GM19239 (cell line): ENCODE data around the gene SH3TC1.
A peak's percentile ranks its signal among the peaks of the same experiment; 100 is the strongest.

ENCODE experiments used
- DNase-seq: peaks from one replicate; pipeline ENCODE4 v3.0.0; 2011; ENCODE audit warnings: low spot score; ENCODE audit not compliant: insufficient read length
- FAIRE-seq: peaks from 2 replicates; lab custom pipeline; 2011; peaks lifted over from hg19 to GRCh38; lab: Jason Lieb, UNC

The SH3TC1 gene

DNA sequence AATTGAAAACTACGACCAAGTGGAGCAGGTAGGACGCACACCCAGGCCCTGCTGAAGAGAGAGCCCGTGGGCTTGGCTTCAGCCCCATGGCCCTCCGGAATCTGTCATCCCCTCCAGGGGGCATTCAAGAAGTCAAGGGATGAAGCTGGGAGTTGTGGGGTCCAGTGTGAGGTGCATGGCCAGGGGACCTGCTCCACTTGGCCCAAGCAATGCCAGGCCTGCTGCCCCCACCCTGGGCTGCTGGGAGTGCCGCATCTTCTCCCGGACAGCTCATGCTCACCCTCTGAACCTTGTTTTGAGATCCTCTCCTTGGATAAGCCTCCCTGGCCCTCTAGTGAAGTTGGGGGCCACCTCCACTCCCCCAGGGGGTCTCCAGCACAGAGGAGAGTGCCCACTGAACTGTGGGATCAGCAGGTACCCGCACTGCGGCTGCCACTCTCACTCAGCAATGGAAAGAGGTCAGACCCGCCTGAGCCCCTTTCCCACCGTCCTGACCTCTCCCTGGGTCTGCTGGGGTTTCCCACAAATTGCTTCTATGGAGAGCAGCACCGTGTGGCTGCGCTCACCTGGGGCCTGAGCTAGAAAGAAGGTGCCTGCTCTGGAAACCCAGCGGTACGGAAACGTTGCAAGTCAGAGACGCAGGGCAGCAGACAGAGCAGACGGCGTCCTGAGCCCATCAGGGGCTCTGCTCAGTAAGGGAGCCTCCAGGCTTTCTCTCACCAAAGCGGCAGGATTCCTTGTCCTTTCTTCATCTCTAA is 35.5 kb upstream of the SH3TC1 start:
- DNase-seq (no peak), FAIRE-seq (no peak)

GRCh38 chr4:8164194-8164565 is 34.9 kb upstream of the SH3TC1 start:
- DNase-seq (no peak), FAIRE-seq (no peak)

GRCh38 chr4:8164687-8165086 is 34.4 kb upstream of the SH3TC1 start:
- FAIRE-seq (no peak), DNase-seq (no peak)

- DNase-seq: no peak
- no peak for FAIRE-seq
Observed at GRCh38 chr4:8165374-8165896, 33.7 kb upstream of the SH3TC1 start.

- DNase-seq (no peak), FAIRE-seq (no peak)
Observed at GRCh38 chr4:8167291-8167690, 31.8 kb upstream of the SH3TC1 start.

- no peak for FAIRE-seq
Observed at GRCh38 chr4:8167815-8168214, 31.3 kb upstream of the SH3TC1 start.

DNA sequence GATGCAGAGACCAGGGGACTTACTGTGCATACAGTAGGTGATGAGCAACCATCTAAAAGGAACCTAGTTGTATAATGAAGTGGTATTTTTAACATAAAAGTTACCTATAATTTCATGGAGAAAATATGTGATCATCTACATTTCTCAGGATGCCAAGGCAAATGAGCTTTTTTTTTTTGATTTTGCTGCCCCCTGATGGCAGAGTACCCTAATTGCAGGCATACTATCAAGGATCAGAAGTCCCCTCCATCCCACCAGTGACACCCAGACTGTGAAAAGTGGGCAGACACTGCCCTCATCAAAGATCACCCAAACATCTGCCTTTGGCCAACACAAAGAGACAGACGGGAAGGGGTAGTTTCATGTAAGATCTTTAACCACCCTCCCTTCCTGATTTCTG is 30.9 kb upstream of the SH3TC1 start:
- FAIRE-seq (no peak), DNase-seq (no peak)

More at GRCh38 chr4:8167815-8168214, 31.3 kb upstream of the SH3TC1 start:
- no peak for DNase-seq

DNA sequence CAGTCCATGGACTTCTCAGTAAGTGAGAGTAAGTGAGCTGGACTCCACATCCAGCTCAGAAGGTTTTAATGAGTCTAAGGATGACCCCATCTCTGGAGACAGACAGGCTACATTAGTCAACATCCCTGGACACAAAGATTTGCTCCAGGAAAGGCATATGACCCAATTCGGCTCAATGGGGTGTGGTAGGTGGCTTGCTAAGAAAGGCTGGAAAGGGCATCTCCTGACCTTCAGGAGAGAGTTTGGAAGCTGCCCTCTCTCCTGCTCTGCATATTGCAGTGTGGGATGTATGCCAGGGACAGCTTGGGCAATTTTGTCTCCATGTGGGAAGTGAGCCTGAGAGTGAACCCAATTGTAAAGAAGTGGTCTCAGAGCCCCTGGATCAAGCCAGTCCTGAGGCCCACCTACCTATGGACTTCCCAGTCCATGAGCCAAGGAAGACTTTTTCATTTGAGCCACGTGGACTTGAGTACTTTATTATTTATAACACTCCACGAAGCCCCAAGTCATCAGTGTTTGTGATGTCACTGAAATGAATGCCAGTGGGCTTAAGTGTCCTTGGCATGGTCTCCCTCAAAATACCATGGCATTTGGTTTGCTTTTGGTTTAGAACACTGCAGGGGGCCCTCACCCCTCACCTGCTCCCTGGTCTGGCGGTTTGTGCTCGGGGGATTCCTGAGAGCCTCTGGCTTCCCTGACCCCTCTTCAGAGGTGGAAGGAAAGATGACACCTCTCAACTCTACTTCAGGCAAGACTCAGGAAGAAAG is 30.1 kb upstream of the SH3TC1 start:
- no peak for FAIRE-seq
- no peak for DNase-seq

DNA sequence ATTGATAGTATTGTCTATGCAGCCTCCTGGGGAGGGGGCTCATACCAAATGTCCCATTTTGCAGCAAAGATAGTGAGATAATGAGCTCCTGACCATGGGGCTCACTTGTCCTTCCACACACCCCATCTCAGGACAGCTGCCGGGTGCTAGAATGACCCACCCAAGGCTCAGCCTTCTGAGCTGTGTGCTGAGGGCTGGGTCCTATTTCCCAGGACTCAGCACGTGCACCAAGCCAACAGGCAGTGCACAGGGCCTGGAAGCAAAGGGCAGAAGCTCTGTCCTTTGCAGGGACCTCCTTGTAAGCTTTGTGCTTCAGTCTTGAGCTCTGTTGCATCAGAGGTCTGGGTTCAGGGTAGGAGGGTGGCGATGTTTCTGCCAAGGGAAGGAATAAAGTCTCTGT is 29.3 kb upstream of the SH3TC1 start:
- FAIRE-seq (no peak), DNase-seq (no peak)

- DNase-seq (no peak), FAIRE-seq (no peak)
Observed at GRCh38 chr4:8170341-8170740, 28.7 kb upstream of the SH3TC1 start.

GRCh38 chr4:8171266-8171665 is 27.8 kb upstream of the SH3TC1 start:
- DNase-seq (no peak), FAIRE-seq (no peak)

GRCh38 chr4:8171984-8172924 is 26.8 kb upstream of the SH3TC1 start:
- no peak for DNase-seq
- FAIRE-seq: peak; percentile 86

DNA sequence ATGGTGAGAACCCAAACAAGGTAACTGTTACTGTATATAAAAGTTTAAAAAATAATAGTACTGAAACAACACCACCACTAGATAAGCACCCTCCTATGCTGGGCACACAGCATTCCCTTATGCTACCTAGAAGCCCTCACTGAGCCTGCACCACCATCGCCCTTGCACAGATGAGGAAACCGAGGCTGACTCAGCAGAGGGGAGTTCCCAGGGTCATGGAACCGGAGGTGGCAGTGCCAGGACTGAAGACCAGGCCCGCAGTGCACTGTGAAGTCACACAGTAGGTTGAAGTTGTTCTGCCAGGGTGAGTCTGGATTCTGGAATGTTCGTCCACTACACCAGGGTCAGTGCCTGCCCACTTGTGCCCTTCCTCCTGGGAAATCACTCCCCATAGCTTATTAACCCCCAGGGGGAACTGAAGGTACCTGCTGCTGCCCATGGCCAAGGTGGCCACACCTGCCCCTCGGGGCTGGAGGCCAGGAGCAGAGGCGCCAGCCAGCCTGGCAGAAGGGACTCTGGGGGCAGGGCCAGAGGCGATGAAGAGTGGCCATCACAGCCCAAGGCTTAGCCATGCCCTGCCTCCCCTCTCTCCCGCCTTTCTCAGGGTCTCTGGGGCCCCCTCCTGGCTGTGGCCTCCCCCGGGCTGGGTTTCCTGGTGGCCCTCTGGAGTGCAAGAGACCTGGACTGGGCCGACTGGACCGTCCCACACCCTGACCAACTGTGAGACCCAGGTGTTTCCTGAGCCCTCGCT is 25.4 kb upstream of the SH3TC1 start:
- no peak for FAIRE-seq
- no peak for DNase-seq

- DNase-seq: no peak
- FAIRE-seq: no peak
Observed at GRCh38 chr4:8174970-8175369, 24.1 kb upstream of the SH3TC1 start.

GRCh38 chr4:8175686-8176085 is 23.4 kb upstream of the SH3TC1 start:
- no peak for DNase-seq
- no peak for FAIRE-seq

DNA sequence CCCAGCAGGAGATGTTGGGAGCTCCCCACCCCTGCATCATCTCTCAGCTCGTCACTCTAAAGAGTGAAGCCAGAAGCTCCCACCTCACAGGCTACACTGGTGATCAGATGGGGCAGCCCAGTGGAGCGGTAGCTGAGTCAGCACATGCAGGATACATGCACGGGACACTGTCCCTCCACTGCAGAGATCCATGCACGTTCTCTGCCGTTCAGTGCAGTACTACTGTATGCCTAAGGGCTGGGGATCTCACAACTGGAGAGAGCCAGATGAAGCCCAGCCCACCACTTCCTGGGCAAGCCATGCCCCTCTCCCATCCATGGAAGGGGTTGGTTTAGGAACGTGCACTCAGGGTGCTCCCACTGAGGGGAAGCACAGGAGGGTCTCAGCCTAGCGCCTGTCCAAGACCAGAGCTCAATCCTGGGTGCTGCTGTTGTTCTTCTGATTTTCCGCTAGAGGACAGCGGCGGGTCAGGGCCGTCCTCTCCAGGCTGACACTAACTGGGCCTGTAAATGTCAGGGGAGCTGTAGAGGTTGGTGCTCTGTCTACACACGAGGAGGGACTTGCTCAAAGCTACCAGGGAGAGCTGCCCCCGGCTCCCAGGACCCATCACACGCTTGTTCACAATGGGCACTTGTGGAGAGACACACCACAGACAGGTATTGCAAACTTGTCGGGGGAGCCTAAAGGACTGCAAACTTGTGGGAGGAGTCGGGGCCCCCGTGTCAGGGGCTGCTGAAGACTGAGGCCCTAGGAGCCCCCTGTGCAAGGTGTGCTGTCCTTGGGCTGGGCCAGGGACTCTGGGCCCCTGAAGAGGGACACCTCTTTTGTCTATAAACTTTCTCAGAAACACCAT is 22.3 kb upstream of the SH3TC1 start:
- FAIRE-seq: peak; percentile 90

DNA sequence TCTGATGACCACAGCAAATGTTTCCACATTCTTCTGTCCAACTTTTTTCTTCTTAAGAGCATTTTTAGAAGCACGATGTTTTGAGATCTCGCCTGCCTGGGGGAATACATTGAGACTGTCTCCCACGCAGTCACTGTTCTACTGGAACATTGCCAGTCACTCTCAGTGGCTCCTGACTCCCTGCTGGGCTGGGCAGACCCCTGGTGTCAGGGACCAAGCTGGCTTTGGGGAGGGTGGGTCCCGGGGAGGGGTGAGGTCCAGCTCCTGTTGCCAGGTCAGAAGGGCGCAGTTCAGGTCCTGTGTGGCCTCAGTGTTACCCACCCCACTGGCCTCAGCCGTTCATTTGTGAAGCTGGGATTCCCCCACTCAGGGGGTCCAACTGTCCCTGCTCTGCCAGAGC is 21.5 kb upstream of the SH3TC1 start:
- FAIRE-seq: no peak
- DNase-seq: no peak

More for the DNA sequence above, 22.3 kb upstream of the SH3TC1 start:
- peak; percentile 74 for DNase-seq

DNA sequence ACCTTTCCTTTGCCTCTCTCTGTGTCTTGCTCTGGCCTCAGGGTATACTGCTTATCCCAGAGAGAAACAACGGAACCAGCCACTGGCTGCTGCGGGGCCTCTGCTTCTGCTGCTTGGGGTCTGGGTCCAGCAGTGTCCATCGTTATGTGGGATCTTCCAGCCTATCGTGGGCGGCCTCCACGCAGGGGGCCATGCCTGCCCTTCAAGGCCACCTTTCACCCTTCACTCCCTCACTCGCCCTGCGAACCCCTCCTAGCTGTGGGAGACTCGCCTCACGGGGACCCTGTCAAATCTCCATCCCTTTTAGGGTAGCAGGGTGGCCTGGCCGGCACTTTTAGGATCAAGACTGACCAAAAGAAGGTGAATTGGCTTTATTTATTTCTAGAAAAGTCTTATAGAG is 21.1 kb upstream of the SH3TC1 start:
- no peak for FAIRE-seq
- DNase-seq: no peak

- FAIRE-seq: no peak
- DNase-seq: no peak
Observed at GRCh38 chr4:8179074-8179473, 20.0 kb upstream of the SH3TC1 start.
